Psoas muscle (tissue), 8 donors: Measurements from ENCODE around the gene MECR. TPM values are rescaled to one million over a fixed set of nuclear protein-coding genes. Genes with fewer than 3 reads are reported as not detected.

ENCODE experiments used
- ATAC-seq, 4 donors: fragments of 200-7000 bp; cut with Tn5 transposase; one replicate each; pipeline ENCODE4 v1.9.1; 2020; ENCODE audit warnings: moderate library complexity in 3 of 4, mild to moderate bottlenecking in 2 of 4
- DNase-seq, 2 donors: peaks; one replicate each; pipeline ENCODE4 v3.0.0-alpha.2; 2020
- H3K27ac ChIP-seq: fragments of 200-600 bp; one replicate; pipeline ENCODE4 v1.8.0; 2022
- H3K27me3 ChIP-seq, 3 donors: fragments of 200-600 bp in 1 of 3; one replicate each; pipeline versions ENCODE4 v1.6.1 to v1.8.0; 2013 to 2022; ENCODE audit warnings: low read length in 2 of 3, mild to moderate bottlenecking in 2 of 3, moderate library complexity in 1 of 3; ENCODE audit not compliant: insufficient read depth in 3 of 3
- H3K36me3 ChIP-seq, 2 donors: fragments of 200-600 bp in 1 of 2; one replicate each; pipeline versions ENCODE4 v1.6.1 to v1.8.0; 2013 to 2022; ENCODE audit warnings: low read depth in 1 of 2, mild to moderate bottlenecking in 1 of 2, moderate library complexity in 1 of 2; ENCODE audit not compliant: insufficient read depth in 1 of 2
- H3K4me1 ChIP-seq: fragments of 200-600 bp; one replicate; pipeline ENCODE4 v1.8.0; 2022
- H3K4me3 ChIP-seq: fragments of 200-600 bp; one replicate; pipeline ENCODE4 v1.8.0; 2022; ENCODE audit warnings: mild to moderate bottlenecking
- H3K9me3 ChIP-seq: fragments of 200-600 bp; one replicate; pipeline ENCODE4 v1.8.0; 2022
- CTCF ChIP-seq: fragments of 200-600 bp; IDR thresholded peaks from one replicate; pipeline ENCODE4 v1.8.0; 2022; ENCODE audit warnings: antibody characterized with exemption
- WGBS, 3 donors: extraction: QIAGEN DNeasy Blood & Tissue Kit; methylation state at CpG; one replicate each; pipeline versions ENCODE4 v1.1.6 to v1.1.7; 2013; 5-methylcytosine and 5-hydroxymethylcytosine counted together
- intact Hi-C, 2 donors: fragments of 100-400 bp; cut with DNase I; formaldehyde crosslinking; loops; one replicate each; pipeline versions ENCODE4 v1.11.0 to v1.14.2; 2022
- polyA plus RNA-seq, 3 donors: library from polyadenylated mRNA; stranded (reverse); fragments of 200-250 nt; gene quantifications; one replicate each; pipeline ENCODE4 v1.2.3, GENCODE V29; 2013
- total RNA-seq, 4 donors: library from RNA; stranded (reverse); fragmentation: NEBNext Ultra II Directional in 2 of 4; extraction: Animal tissue kit (Norgen Biotek cat#: 25700) in 2 of 4; gene quantifications; one replicate each; pipeline versions ENCODE4 v1.2.1 to v1.2.4, GENCODE V29; 2021 to 2023
- donor health status: healthy with polysubstance abuse.
- donor health status: DM: no; HTN: no; CAD: no; lungs with moderate emphysema.
- donor health status: Bipolar disorder and iron deficiency.
- donor health status: healthy.
- donor health status: DM: yes; HTN: yes; CAD: no.
- donor health status: DM: no; HTN: no; CAD: no.
- donor health status: DM: no; HTN: no; CAD: no.
- donor health status: DM: yes; HTN: yes; CAD: no.

MECR gene
- total and polyA plus RNA-seq, 7 donors, result 22.7 to 42.6 (median 36.8) TPM

GRCh38 chr1:29148656-29149491, 81.9 kb downstream of the MECR start:
- no peaks in the 10 kb centered on the region for H3K9me3 ChIP-seq
- intact Hi-C loops, result no loop called here
- no peak overlapping the region for H3K4me3 ChIP-seq
- peaks cover 2 to 87% of the 10 kb centered on the region in 2 donors for H3K36me3 ChIP-seq
- H3K4me1 ChIP-seq, result no peaks in the 10 kb centered on the region
- no peak for TF ChIP-seq CTCF
- H3K27me3 ChIP-seq, result no peaks in the 10 kb centered on the region
- 92 to 95% (median 92%) methylated on average over 32 to 35 of the region's 35 CpGs for WGBS, 3 donors
- ATAC-seq, result no peak
- no peak for DNase-seq
- no peak overlapping the region for H3K27ac ChIP-seq

- no peak for TF ChIP-seq CTCF
- Histone ChIP-seq H3K4me3 (no peak overlapping the region), H3K27ac (no peak overlapping the region), H3K4me1 (no peaks in the 10 kb centered on the region), H3K36me3 (peaks cover 0 to 65% of the 10 kb centered on the region in 2 donors), H3K27me3 (no peaks in the 10 kb centered on the region), H3K9me3 (no peaks in the 10 kb centered on the region)
- intact Hi-C loops, result no loop called here
- DNase-seq (no peak), ATAC-seq (peak in 3 of 4 donors; percentile 35 to 44 (median 40))
- 66 to 82% (median 71%) methylated on average over 8 of the region's 8 CpGs for WGBS, 3 donors
Observed at GRCh38 chr1:29145739-29146437, 84.8 kb downstream of the MECR start.

- DNase-seq (no peak), ATAC-seq (peak in 1 of 4 donors; percentile 40)
- 88 to 100% (median 96%) methylated on average over 2 of the region's 2 CpGs for WGBS, 3 donors
- no peak for TF ChIP-seq CTCF
- Histone ChIP-seq H3K4me1 (no peaks in the 10 kb centered on the region), H3K9me3 (no peaks in the 10 kb centered on the region), H3K27me3 (no peaks in the 10 kb centered on the region), H3K27ac (no peak overlapping the region), H3K36me3 (peaks cover 0 to 48% of the 10 kb centered on the region in 2 donors), H3K4me3 (no peak overlapping the region)
- intact Hi-C loops, result no loop called here
Observed at GRCh38 chr1:29144178-29144577, 86.6 kb downstream of the MECR start.

GRCh38 chr1:29142714-29143113, 88.0 kb downstream of the MECR start:
- WGBS, 3 donors, result 87 to 91% (median 87%) methylated on average over 2 of the region's 2 CpGs
- no peak overlapping the region for H3K4me3 ChIP-seq
- intact Hi-C loops, result no loop called here
- H3K4me1 ChIP-seq, result no peaks in the 10 kb centered on the region
- no peak overlapping the region for H3K27ac ChIP-seq
- H3K27me3 ChIP-seq, result no peaks in the 10 kb centered on the region
- H3K9me3 ChIP-seq, result no peaks in the 10 kb centered on the region
- H3K36me3 ChIP-seq, result peaks cover 0 to 33% of the 10 kb centered on the region in 2 donors
- no peak for TF ChIP-seq CTCF
- DNase-seq (no peak), ATAC-seq (no peak)

Other genes starting within 250 kb of the MECR start
- gene TMEM200B, start 107.0 kb downstream of the MECR start, total RNA-seq, result under 1 TPM; 0.42 to 0.99 (median 0.73) TPM
- 1 to 10 TPM in 1 of 3 donors, under 1 TPM in 2; 0.55 to 1.3 (median 0.67) TPM for gene TMEM200B, start 107.0 kb downstream of the MECR start, polyA plus RNA-seq
- 10 to 100 TPM; 49.3 to 80.4 (median 66.8) TPM for gene SRSF4, start 49.0 kb downstream of the MECR start, total RNA-seq
- 10 to 100 TPM; 42.2 to 84.8 (median 70.1) TPM for gene SRSF4, start 49.0 kb downstream of the MECR start, polyA plus RNA-seq
- 10 to 100 TPM; 22.5 to 51.4 (median 28.6) TPM for gene PTPRU, start 5.6 kb upstream of the MECR start, total RNA-seq
- 10 to 100 TPM; 14.5 to 31.4 (median 17.4) TPM for gene PTPRU, start 5.6 kb upstream of the MECR start, polyA plus RNA-seq